Transverse colon (tissue), 4 donors: Measurements from ENCODE around the gene ROR1. TPM values are rescaled to one million over a fixed set of nuclear protein-coding genes. Genes with fewer than 3 reads are reported as not detected.

ENCODE experiments used
- DNase-seq: peaks from one replicate; pipeline ENCODE4 v3.0.0-alpha.2; 2019
- H3K27ac ChIP-seq, 4 donors: fragments of 200-600 bp; sonication (generic); 2 replicates each; pipeline ENCODE4 v1.5.1; 2016 to 2018; ENCODE audit warnings: inconsistent platforms in 4 of 4
- H3K27me3 ChIP-seq: fragments of 200-600 bp; sonication (generic); 2 replicates; pipeline ENCODE4 v1.5.1; 2017; ENCODE audit warnings: inconsistent platforms
- H3K36me3 ChIP-seq, 4 donors: fragments of 200-600 bp; sonication (generic); 2 replicates each; pipeline ENCODE4 v1.5.1; 2017 to 2019; ENCODE audit warnings: inconsistent platforms in 4 of 4
- H3K4me1 ChIP-seq, 4 donors: fragments of 200-600 bp; sonication (generic); 2 replicates each; pipeline ENCODE4 v1.5.1; 2017 to 2020; ENCODE audit warnings: inconsistent platforms in 4 of 4
- H3K4me3 ChIP-seq, 4 donors: fragments of 200-600 bp; sonication (generic); 1 replicate in 1 of 4; 2 replicates in 3 of 4; pipeline versions ENCODE4 v1.5.1 to v1.6.1; 2017 to 2019; ENCODE audit warnings: inconsistent platforms in 4 of 4
- H3K9me3 ChIP-seq, 2 donors: fragments of 200-600 bp; sonication (generic); 2 replicates each; pipeline ENCODE4 v1.5.1; 2017 to 2019; ENCODE audit warnings: inconsistent platforms in 2 of 2
- EP300 ChIP-seq: sonication (generic); formaldehyde crosslinking; IDR thresholded peaks from one replicate; pipeline ENCODE4 v1.6.1; 2017; ENCODE audit warnings: antibody characterized with exemption, low read depth
- POLR2A ChIP-seq: fragments of 450-650 bp; IDR thresholded peaks from one replicate; pipeline ENCODE4 v1.6.1; 2016; ENCODE audit warnings: antibody characterized with exemption, mild to moderate bottlenecking, moderate library complexity
- POLR2AphosphoS5 ChIP-seq, 3 donors: sonication (generic); formaldehyde crosslinking; IDR thresholded peaks; one replicate each; pipeline ENCODE4 v1.6.1; 2016; ENCODE audit warnings: antibody characterized with exemption in 3 of 3
- WGBS, 2 donors: methylation state at CpG; one replicate each; pipeline ENCODE4 v1.1.5; 2018; ENCODE audit warnings: low coverage in 1 of 2; 5-methylcytosine and 5-hydroxymethylcytosine counted together
- in situ Hi-C, 4 donors: fragments of 200-750 bp; cut with MboI; loops; one replicate each; pipeline versions ENCODE4 v1.15.0 to v1.15.1; 2017; ENCODE audit warnings: low sequenced_read_pairs in 3 of 4, low pct_ligation_motif_present in 1 of 4, low pct_unique_long_range_greater_than_20kb in 1 of 4
- intact Hi-C: fragments of 100-400 bp; cut with DNase I; formaldehyde crosslinking; loops from one replicate; pipeline ENCODE4 v1.15.1; 2023; ENCODE audit warnings: low total_unique reads
- total RNA-seq, 4 donors: library from RNA; depleted of rRNA; stranded (reverse); fragments of >200 nt; gene quantifications; one replicate each; pipeline ENCODE4 v1.1.0, GENCODE V29; 2016
- TF ChIP-seq, protein P1 (sequence below), 5 experiments: fragments of 200-600 bp in 3 of 5; fragments of 450-650 bp in 2 of 5; sonication (generic) in 3 of 5; IDR thresholded peaks; 1 replicate in 2 of 5; 2 replicates in 3 of 5; pipeline ENCODE4 v1.5.1; 2016 to 2017; ENCODE audit warnings: antibody characterized with exemption in 5 of 5, inconsistent platforms in 3 of 5, mild to moderate bottlenecking in 2 of 5, moderate library complexity in 1 of 5

ROR1 gene
- total RNA-seq, 4 donors from 2014 or later = 3.0 to 6.7 (median 4.6) TPM

DNA sequence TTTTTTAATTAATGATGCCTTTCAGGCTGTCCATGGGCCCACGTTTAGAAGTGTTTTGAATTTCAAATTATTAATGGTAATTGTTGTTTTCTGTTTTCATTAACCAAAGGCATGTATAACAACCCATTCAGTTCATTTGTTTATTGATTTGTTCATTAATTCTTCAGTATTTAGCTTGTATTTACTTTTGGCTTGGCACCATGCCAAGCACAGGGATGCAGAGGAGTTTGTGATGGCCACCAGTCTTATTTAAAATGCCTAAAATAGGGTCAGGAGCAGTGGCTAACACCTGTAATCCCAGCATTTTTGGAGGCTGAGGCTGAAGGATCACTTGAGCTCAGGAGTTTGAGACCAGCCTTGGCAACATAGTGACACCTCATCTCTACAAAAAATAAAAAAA lies 75.3 kb downstream of the ROR1 start:
- in situ Hi-C loops = no loop called here
- TF ChIP-seq POLR2A (no peak), EP300 (no peak), POLR2AphosphoS5 (IDR thresholded peaks at IDR 0.05) (no peak)
- TF ChIP-seq, protein P1, sequence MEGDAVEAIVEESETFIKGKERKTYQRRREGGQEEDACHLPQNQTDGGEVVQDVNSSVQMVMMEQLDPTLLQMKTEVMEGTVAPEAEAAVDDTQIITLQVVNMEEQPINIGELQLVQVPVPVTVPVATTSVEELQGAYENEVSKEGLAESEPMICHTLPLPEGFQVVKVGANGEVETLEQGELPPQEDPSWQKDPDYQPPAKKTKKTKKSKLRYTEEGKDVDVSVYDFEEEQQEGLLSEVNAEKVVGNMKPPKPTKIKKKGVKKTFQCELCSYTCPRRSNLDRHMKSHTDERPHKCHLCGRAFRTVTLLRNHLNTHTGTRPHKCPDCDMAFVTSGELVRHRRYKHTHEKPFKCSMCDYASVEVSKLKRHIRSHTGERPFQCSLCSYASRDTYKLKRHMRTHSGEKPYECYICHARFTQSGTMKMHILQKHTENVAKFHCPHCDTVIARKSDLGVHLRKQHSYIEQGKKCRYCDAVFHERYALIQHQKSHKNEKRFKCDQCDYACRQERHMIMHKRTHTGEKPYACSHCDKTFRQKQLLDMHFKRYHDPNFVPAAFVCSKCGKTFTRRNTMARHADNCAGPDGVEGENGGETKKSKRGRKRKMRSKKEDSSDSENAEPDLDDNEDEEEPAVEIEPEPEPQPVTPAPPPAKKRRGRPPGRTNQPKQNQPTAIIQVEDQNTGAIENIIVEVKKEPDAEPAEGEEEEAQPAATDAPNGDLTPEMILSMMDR (IDR thresholded peaks at IDR 0.05) = no peak
- H3K27me3 ChIP-seq = no peaks in the 10 kb centered on the region
- H3K9me3 ChIP-seq = no peaks in the 10 kb centered on the region
- no peak overlapping the region for H3K27ac ChIP-seq
- 49 to 67% methylated on average over 1 of the region's 1 CpG for WGBS, 2 donors
- no peak for DNase-seq
- no peaks in the 10 kb centered on the region for H3K36me3 ChIP-seq
- H3K4me1 ChIP-seq = peaks cover 0 to 5% (median 0%) of the 10 kb centered on the region in 4 donors
- no peak overlapping the region for H3K4me3 ChIP-seq
- intact Hi-C loops = no loop called here

DNA sequence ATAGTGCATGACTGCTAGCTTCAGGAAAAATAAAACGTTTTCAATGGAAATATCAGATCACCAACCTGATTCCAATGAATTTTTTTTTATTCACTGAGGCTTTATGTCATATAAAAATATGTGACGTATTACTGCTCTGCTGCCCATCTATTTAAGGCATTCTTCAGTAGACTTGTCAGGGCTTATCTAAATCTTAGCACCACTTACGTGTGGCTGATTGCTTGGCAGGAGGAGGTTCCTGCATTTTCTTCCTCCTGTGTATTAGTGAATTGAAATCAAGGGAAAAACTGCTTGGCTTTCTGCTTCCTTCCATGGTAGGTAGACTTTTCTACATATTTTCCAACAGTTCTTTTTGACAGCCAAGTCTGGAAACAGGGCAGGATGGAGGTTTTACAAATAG lies 80.3 kb downstream of the ROR1 start:
- no peak overlapping the region for H3K4me3 ChIP-seq
- in situ Hi-C loops (no loop called here), intact Hi-C loops (no loop called here)
- WGBS, 2 donors = 74 to 84% methylated on average over 3 of the region's 3 CpGs
- H3K27me3 ChIP-seq = no peaks in the 10 kb centered on the region
- no peak overlapping the region for H3K27ac ChIP-seq
- no peaks in the 10 kb centered on the region for H3K4me1 ChIP-seq
- DNase-seq = no peak
- no peaks in the 10 kb centered on the region for H3K36me3 ChIP-seq
- TF ChIP-seq POLR2AphosphoS5 (IDR thresholded peaks at IDR 0.05) (no peak), POLR2A (no peak), EP300 (no peak)
- TF ChIP-seq, protein P1 (IDR thresholded peaks at IDR 0.05) = no peak
- no peaks in the 10 kb centered on the region for H3K9me3 ChIP-seq

DNA sequence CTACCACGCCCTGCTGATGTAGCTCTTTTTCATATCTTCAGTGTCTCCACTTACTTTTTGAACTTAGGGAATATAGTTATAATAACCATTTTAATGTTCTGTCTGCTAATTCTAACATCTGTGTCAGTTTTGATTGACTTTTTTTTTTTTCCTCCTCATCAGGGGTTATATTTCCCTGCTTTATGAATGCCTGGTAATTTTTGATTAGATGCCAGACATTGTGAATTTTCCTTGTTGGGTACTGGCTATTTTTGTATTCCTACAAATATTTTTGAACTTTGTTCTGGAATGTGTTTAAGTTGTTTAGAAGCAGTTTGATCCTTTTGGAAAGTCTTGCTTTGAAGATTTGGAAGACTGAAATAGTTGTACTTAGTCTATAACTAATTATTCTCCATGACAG lies 82.1 kb downstream of the ROR1 start:
- intact Hi-C loops = loop anchor here (2.0 kb wide), 1 partner anchor 67 kb away; no protein-coding TSS in a partner anchor
- Histone ChIP-seq H3K36me3 (no peaks in the 10 kb centered on the region), H3K9me3 (no peaks in the 10 kb centered on the region), H3K4me1 (no peaks in the 10 kb centered on the region), H3K4me3 (no peak overlapping the region), H3K27ac (no peak overlapping the region), H3K27me3 (no peaks in the 10 kb centered on the region)
- WGBS, 2 donors = 40 to 93% methylated on average over 1 of the region's 1 CpG
- TF ChIP-seq POLR2AphosphoS5 (IDR thresholded peaks at IDR 0.05) = no peak
- no peak for TF ChIP-seq EP300
- no peak for TF ChIP-seq POLR2A
- TF ChIP-seq, protein P1 (IDR thresholded peaks at IDR 0.05) = no peak
- no peak for DNase-seq
- in situ Hi-C loops = no loop called here

DNA sequence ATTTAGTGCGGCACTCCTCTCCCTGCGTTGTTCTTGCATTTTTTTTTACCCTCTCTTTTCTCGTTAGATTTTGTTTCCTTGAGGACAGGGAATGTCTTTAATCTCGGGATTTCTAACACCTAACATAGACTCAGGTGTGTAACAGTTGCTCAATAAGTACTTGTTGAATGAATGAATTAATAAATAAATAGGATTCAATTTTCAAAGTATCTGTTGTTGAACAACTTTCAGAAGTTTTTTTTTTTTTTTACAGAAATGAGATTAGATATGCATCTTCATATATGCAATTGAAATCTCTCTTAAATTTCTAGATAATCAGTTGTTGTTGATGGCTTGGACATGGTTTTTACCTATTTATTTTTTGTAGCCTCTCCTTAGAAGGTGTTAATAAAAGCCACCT lies 83.1 kb downstream of the ROR1 start:
- 90 to 91% methylated on average over 4 of the region's 4 CpGs for WGBS, 2 donors
- Histone ChIP-seq H3K36me3 (no peaks in the 10 kb centered on the region), H3K4me1 (no peaks in the 10 kb centered on the region), H3K27ac (no peak overlapping the region), H3K9me3 (no peaks in the 10 kb centered on the region), H3K4me3 (no peak overlapping the region), H3K27me3 (no peaks in the 10 kb centered on the region)
- intact Hi-C loops = loop anchor here (2.0 kb wide), 1 partner anchor 66 kb away; no protein-coding TSS in a partner anchor
- DNase-seq = no peak
- in situ Hi-C loops = no loop called here
- TF ChIP-seq POLR2A (no peak), EP300 (no peak), POLR2AphosphoS5 (IDR thresholded peaks at IDR 0.05) (no peak)
- TF ChIP-seq, protein P1 (IDR thresholded peaks at IDR 0.05) = no peak
